HG03575 (cell line): Measurements from ENCODE around the gene ABCA4.

Experiments
- ATAC-seq: cut with Tn5 transposase; IDR thresholded peaks from one replicate; pipeline ENCODE4 v1.9.1; 2021; ENCODE audit not compliant: unreplicated experiment, insufficient number of reproducible peaks, low FRiP score; ENCODE audit errors: extremely low read depth

ABCA4 gene

DNA sequence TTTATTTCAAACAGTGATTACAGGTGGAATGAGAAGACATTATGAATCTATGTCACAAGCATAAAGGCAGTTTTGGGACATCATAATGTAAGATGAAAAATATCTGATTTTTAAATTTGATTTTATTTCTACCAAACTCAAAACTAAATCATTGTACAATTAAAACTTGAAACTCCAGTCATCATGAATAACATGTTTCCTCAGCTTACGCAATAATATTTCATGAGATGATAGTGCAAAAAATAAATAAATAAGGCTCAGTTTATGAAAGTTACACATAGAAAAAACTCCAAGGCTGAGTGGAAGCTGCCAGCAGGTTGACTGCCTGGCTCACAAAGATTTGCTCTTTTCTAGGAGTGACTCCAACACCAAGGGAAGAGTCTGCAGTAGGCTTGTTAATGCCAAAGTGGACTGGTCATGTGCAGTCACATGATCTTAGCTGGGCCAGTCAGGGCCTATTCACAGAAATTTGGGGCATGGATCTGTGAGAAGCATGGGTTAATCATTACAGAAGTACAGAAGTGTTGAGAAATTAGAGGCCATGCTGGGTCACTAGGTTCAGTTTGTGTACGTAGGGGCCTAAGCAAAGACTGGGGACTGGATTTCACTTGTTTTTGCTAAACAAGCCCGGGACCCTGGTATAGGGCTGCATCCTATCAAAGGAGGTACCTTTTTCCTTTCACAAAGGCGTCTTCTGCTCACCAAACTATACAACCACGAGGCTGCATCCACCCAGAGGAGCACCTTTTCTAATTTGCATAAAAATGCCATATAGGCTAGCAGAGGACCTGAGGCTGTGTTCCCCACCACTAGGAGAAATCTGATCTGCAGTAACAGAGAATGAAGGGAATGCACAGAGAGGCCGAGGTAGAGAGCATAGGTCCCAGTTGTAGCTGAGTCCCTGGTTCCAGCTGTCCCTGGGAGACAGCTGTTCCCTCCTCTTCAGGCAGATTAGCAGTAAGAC is 4.9 kb upstream of the ABCA4 start:
- no peak for ATAC-seq

DNA sequence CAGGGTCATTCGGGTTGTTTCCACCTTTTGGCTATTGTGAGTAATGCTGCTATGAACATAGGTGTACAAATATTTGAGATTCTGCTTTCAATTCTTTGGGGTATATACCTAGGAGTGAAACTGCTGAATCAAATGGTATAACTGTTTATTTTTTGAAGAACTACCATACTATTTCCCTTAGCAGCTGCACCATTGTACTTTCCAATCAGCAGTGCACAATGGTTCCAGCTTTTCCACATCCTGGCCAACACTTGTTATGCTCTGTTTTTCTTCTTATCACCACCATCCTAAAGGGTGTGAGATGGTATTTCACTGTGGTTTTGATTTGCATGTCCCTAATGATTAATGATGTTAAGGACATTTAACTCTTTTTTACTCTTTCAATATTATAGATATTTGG is 3.6 kb upstream of the ABCA4 start:
- no peak for ATAC-seq

DNA sequence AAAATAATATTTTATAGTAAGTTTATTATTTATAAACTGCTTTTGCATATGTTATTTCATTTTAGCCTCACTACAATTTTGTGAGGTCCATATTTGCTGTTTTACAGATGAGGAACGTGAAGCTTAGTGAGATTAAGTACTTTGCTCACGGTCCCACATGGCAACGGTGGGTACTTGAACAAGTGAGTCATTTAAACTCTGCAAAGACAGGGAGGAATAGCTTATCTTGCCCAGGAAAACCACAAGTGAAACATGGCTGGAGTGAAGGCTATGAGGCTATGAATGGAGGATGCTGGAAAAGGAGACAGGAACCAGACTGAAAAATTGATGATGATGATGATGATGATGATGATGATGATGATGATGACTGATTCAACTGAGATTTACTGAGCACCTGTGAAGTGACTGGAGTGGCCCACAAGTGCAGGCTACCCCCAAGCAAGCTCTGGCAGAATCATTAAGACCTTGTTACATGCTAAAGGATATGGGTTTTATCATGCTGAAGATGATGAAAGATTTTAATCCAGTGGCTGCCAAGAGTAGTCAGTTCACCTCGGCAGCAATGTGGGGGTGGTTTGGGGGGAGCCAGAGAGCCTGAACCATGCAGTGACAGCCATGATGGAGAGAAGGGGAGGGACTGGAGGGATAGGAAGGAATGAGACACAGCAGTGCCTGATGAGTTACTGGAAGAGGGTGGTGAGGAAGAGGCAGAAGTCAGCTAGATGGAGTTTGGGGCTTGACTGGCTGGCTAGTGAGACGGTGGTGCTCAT is 1.4 kb upstream of the ABCA4 start:
- ATAC-seq: no peak

DNA sequence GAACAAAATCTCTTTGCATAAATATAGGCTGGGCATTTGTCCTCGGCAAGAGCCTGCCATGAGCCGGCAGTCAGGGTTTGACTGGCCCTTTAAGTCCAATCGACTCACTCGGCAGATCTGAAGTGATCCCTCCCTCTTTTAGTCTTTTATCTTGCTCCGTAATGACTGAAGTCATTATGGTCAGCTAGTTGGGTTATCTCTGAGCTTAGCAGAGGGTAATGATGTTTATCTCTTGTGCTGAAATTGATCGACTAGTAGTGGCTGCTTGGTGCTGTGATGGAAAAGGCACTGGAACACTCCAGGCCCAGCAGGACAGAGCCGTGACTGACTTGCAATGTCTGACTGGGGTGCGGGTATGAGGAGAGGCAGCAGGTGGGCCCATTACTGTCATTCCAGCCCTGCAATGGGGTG is 468 bp upstream of the ABCA4 start:
- no peak for ATAC-seq

DNA sequence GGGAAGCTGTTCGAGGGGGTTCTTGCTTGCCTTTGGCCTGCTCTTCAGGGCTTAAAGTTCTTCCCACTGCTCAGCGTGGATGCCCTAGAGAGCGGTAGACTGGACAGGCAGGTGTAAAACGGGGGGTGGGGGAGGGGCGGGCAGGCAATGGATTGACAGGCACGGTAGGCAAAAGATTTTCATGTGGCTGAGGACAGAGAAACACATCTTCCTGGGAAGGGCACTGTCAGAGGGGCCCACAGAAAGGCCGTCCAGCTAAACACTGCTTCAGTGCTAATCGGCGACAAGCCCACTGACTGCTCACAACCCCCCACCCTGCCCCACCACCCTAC is 412 bp downstream of the ABCA4 start:
- no peak for ATAC-seq

DNA sequence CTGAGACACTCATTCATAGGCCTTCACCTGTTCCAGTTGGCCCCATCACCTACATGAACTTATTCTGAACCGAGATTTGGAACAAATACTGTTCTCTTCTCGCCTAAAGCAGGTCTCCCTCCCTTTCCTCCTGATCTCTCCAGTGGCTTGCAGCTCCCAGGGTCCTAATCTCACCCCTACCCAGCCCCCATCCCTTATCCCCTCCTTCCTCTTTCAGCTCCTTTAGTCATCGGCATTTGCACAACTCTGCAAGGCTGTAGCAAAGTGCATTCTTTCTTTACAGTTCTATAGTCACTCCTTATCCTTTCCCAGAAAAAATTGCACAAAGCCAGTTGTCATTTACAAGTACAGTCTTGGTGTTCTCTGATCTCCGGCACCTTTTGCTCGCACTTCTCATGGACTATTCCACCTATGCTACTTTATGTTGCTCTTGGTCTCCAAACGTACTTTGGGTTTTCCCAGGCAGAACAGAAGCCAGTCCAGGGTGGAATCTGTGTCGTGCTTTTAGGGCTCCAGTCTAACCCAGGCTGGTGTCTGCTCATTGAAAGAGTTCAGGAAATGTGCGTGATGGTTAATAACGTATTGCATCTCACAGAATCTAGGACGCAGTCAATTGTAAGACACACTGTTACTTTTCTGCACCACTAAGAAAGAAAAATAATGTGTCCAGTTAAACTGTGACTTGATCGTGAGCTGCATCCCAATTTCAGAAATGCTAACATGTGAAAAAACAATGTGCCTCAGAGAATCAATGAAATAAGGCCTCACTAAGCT is 965 bp downstream of the ABCA4 start:
- no peak for ATAC-seq

DNA sequence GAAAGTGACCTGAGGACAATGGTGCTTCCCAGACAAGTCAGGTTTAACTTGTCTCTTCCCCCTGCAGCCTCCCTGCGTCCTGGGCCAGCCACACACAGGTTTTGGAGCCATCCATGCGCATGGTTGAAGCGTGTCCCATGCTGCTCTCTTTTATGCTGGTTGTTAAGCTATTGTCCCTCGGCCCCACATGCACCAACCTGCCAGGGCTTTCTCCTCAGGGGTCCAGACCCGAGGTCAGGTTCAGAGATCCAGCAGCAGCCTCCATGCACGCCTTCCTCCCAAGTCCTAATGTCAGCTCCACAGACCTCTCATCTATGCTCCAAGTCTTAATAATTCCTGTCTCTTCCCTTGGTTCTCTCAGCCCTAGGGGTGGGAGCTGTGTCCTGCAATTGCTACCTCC is 1.6 kb downstream of the ABCA4 start:
- no peak for ATAC-seq

DNA sequence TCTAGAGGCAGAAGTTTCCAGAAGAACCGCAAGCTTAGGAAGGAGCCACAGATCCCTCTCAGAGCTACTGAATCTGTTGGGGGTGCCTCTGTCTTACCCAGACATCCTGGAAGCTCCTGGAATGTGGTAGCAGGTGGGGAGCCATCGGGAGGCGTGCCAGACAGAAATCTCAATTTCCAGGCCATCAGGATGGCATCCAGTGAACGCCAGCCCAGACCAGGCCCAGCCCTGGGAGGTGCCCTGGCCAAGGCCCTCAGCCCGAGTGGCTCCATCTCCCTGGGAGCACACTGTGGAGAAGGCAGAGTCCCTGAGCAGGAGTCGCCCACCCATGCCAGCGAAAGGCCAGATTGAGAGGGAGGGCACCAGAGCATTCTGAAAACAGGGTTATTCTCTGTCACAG is 2.5 kb downstream of the ABCA4 start:
- no peak for ATAC-seq

DNA sequence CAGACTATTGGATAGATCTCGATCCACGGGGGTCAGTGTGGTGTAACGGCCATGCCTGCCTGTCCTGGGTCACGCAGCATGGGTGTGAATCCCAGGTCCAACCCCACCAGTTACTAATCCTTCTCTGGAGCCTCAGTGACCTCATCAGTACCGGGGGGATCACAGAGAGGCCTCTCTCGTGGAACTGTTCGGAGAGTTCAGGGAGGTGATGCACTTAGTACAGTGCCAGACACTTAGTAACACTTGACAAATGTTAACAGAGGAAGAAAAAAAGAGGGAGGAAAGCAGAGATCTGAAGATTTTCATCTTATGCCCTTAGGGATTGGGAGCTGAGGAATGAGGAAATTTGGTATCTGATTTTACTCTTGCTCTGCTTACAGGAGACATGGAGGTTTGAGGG is 2.9 kb downstream of the ABCA4 start:
- ATAC-seq: no peak

DNA sequence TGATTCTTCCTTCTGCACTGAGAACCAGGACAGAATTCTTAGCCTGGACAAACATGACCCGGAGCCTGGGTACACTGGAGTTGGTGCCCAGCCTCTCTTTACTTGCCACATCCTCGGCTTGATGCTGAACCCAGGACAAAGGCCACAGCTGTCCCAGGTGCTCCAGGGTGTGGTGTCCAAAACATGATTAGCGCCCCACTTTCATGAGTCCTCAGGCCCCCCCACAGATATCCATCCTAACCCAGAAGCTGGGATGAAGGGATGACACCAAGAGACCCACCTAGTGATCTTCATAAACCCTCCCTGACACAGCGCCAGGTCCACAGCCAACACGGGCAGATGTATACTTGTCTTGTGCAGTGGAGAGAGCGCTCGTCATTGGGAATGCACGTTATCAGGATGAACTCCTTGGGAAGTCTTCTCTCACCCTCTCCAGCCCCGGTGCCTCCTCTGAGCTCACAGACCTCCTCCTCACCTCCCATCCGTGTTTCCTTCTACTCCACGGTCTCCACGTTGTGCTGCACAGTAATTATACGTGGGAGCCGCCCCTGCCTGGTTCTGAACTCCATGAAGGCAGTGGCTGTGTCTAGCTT is 3.6 kb downstream of the ABCA4 start:
- no peak for ATAC-seq

DNA sequence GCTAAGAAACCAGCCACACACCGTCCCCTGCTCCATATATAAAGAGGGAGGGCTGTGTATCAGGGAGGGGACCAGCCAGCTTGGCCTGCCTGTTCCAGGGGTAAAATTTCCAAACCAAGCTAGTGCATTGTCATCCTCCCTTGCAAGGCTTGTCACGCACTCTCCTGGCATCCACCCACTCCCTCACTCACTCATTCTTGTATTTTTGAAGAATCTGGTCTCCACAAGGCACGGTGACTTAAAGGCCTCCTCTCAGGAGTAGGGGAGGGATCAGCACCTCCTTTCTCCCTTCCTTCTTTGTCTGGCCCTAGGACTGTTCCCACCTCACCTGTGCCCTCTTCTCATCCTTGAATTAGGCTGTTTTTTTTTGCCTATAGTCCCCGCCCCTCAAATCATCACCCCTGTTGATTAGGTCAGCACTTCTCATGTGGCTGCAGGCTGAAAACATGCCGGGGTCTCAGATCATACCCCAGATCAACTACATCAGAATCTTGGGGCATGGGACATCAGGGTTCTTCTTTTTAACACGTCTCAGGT is 5.0 kb downstream of the ABCA4 start:
- ATAC-seq: no peak

DNA sequence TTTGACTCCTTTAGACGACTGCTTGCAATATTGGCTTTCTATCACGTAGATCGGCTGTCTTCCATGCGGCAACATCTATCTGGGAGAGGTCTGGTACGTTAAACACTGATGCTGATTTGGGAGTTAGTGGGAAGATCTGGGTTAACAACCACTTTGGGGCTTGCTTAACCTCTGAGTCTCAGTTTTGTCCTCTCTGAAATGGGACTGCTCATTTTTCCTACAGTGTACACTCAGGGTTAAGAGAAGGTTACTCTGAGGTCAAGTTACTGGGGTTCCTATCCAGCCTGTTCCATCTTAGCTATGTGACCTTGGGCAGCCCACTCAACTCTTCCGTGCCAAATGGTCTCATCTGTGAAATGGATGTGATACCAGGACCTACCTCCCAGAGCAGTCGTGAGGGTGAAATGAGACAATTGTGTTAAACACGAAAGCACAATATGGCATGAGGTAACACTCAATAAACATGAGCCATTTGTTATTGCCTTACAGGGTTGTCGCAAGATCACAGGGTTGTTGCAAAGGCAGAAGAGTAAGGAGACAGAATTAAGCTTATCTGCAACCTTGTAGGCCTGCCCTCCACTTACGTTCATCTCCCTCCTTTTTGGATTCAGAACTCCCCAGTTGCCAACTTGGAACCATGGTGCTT is 5.6 kb downstream of the ABCA4 start:
- no peak for ATAC-seq

DNA sequence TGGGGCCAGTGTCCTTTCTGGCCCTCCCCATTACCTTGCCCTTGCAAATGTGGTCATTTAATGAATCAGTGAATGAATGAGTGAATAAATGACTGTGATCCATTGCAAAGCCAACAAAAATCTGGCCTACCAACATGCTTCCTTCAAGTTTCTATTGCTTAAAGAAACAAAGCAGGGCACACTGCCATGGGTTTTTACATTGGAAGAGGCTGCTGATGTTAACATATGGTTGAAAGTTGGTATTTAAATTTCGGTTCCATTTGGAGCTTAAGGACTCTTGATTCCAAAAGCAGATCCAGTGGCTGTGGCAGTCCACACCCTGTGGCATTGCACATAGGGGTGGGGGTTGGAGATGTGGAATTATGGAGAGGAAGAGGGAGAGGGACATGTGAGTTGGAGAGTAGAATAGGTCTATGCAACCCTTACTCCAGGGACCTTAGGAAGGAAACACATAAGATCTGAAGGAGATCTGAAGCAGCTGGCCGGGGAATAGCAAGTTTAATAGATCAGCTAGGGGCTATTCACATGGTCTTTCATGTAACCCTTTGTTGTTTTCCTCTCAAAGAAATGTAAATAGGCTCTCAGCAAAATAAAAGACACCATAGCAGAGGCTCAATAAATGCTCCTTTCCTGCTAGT is 7.2 kb downstream of the ABCA4 start:
- no peak for ATAC-seq

DNA sequence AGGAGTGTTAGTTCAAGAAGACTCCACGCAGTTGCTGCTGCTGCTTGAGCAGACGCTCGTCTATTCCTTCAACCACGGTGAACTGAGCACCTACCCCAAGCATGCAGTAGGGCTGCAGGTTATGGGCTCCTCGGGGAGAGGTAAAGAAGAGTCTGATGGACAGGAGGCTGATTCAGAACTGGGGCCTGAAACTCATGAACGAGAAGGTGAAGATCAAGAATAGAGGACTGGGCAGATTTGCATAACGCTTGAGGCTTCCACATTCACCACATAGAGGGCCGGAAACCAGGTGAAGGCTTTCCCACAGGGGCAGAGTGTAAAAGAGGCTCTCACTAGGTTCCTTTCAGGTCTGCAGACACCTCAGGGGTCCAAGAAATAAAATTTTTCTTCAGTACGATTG is 9.1 kb downstream of the ABCA4 start:
- ATAC-seq: no peak

DNA sequence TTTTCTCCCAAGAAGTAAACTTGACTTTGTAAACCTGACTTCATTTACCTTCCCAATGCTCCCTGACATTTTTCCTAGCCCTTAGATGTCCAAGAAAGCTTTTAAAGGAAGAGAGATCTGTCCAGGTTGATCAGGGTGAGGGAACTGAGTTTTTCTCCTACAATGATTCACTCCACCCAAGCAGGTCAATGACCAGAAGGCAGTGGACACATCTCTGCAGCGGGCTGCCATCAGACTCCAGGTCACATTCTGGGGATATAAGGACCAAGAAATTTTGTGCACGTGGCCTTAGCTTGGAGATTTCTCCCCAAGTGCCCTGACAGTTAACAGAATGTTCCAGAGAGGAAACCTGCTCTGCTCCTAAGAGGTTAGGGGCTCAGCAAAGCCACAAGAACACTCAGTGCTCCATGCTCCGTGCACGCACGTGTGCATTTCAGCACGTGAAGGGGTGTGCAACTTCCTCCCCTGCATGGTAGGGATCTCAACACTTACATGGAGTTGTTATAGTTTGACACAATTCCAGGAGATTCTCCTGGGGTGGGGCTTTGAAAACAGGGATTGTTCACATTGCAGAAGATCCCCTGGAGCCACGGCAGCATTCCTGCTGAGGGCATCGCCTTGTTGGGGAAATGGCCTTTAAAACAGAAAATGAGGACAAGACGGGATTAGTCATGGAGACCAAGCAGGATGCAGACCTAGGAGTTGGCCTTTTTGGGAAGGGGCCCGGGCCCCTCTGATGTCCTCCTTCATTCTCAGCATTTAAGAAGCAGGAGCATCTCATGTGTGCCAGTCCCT is 9.8 kb downstream of the ABCA4 start:
- ATAC-seq: no peak

DNA sequence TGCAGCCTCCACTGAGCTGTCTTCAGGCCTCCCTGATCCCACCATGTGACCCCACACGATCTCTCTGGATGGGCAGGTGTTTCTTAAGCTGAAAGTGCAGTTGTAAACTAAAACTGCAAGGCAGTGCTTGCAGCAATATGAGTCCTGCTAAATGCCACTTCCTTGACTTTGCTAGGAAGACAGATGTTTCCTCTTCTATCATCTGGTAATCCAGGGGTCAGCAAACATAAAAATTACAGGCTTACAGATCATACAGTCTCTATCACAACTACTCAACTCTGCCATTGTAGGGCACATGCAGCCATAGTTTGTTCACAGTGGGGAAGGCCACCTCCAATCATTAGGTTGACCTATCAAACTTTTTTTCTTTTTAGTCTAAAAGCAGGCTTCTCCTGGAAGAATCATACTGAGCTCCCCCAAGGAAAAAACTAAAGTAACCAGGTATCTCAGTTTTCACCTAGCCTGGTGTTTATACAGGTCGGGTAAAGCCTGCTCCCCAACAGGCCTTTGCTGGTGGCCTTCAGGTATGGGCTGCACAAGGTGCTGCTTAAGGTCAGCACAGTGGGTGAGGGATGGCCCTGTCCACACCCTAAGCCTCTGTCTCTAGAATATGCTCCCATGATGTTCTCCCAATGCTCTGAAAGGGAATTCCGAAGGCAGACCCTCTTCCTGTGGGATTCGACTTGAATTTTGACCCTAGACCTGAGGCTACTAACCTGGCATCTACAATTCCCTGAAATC is 10.8 kb downstream of the ABCA4 start:
- ATAC-seq: no peak

DNA sequence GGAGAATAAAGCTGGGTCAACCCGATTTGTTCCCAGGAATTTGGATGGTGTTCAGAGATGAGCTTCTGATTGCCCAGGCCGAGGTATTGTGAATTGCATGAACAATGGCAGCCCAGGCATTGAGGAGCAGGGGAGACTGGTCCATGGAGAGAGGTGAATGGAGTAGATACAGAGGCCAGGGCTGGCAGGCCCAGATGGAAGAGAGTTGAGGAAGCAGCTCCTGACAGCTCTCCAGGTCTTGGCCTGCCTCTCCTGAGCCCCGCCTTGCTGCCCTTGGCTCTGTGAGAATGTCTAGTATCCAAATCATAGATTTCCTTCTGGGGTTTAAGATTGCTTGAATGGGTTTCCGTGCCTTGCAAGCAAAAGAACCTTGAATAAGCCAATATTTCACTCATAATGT is 11.5 kb downstream of the ABCA4 start:
- no peak for ATAC-seq
